Measurements from ENCODE around the gene OR1D2.

The OR1D2 gene

DNA sequence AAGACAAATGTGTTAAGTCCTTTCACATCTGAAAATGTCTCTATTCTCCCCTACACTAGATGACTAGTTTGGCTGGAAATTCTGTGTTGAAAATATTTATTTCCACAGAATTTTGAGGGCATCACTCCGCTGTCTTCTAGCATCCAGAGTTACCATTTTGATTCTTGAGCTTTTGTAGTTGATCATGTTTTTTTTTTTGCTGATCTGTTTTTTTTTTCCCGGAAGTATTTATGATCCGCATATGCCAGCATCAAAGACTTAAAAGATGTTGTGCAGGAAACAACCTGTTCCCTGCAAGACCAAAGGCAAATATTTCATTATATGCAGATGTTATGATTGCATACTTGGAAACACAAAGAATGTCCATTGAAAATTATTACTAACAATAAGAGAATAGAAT is 57.5 kb downstream of the OR1D2 start:
- Histone ChIP-seq H3K36me3 (ENCODE audit: control insufficient read depth in 2 of 2, insufficient read depth in 2 of 2, low read length in 2 of 2) (no peaks in the 10 kb centered on the region), H3K27ac (ENCODE audit: low read length) (no peak overlapping the region), H3K27me3 (ENCODE audit: control insufficient read depth in 1 of 2, insufficient read depth in 2 of 2, low read length in 2 of 2) (peaks cover under 1 to 2% of the 10 kb centered on the region in 2 donors), H3K9me3 (ENCODE audit: control insufficient read depth in 2 of 2, low read length in 2 of 2) (peaks cover 6 to 10% of the 10 kb centered on the region in 2 donors), H3K9ac (ENCODE audit: low read length in 2 of 2) (no peak overlapping the region), H3K4me3 (ENCODE audit: low read length in 2 of 2) (no peak overlapping the region), H3K4me1 (ENCODE audit: control insufficient read depth, insufficient read depth, low read length) (peaks cover 8% of the 10 kb centered on the region)

- peaks cover 2% of the 10 kb centered on the region for H3K4me1 ChIP-seq (ENCODE audit: control insufficient read depth, insufficient read depth, low read length)
- peaks cover 6 to 10% of the 10 kb centered on the region in 2 donors for H3K9me3 ChIP-seq (ENCODE audit: control insufficient read depth in 2 of 2, low read length in 2 of 2)
- H3K36me3 ChIP-seq (ENCODE audit: control insufficient read depth in 2 of 2, insufficient read depth in 2 of 2, low read length in 2 of 2): no peaks in the 10 kb centered on the region
- no peak overlapping the region for H3K9ac ChIP-seq (ENCODE audit: low read length in 2 of 2)
- H3K4me3 ChIP-seq (ENCODE audit: low read length in 2 of 2): no peak overlapping the region
- no peak overlapping the region for H3K27ac ChIP-seq (ENCODE audit: low read length)
- peaks cover 4 to 8% of the 10 kb centered on the region in 2 donors for H3K27me3 ChIP-seq (ENCODE audit: control insufficient read depth in 1 of 2, insufficient read depth in 2 of 2, low read length in 2 of 2)
Observed at GRCh38 chr17:3043737-3044365, 60.4 kb downstream of the OR1D2 start.

DNA sequence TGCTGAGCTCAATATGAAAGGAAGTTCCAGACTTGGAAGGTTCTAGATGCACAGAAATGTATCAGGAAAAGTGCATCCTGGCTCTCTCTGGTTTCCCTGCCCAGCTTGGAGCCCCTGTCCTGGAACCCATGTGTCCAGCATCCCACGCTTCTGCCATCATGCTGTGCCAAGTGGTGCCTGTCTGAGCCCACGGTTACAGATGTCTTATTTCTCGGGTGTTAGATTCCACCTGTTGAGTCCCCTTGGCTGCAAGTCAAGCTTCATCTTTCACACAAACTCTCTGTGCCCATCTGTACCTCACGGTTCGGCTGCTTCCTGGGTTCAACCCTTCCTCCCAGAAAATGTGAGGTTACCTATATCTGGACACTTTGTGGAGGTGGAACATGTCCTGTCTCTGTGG is 63.3 kb downstream of the OR1D2 start:
- no peaks in the 10 kb centered on the region for H3K4me1 ChIP-seq (ENCODE audit: control insufficient read depth, insufficient read depth, low read length)
- H3K27me3 ChIP-seq (ENCODE audit: control insufficient read depth in 1 of 2, insufficient read depth in 2 of 2, low read length in 2 of 2): peaks cover 4 to 8% of the 10 kb centered on the region in 2 donors
- H3K9ac ChIP-seq (ENCODE audit: low read length in 2 of 2): no peak overlapping the region
- no peak overlapping the region for H3K27ac ChIP-seq (ENCODE audit: low read length)
- no peak overlapping the region for H3K4me3 ChIP-seq (ENCODE audit: low read length in 2 of 2)
- peaks cover 6 to 10% of the 10 kb centered on the region in 2 donors for H3K9me3 ChIP-seq (ENCODE audit: control insufficient read depth in 2 of 2, low read length in 2 of 2)
- no peaks in the 10 kb centered on the region for H3K36me3 ChIP-seq (ENCODE audit: control insufficient read depth in 2 of 2, insufficient read depth in 2 of 2, low read length in 2 of 2)

DNA sequence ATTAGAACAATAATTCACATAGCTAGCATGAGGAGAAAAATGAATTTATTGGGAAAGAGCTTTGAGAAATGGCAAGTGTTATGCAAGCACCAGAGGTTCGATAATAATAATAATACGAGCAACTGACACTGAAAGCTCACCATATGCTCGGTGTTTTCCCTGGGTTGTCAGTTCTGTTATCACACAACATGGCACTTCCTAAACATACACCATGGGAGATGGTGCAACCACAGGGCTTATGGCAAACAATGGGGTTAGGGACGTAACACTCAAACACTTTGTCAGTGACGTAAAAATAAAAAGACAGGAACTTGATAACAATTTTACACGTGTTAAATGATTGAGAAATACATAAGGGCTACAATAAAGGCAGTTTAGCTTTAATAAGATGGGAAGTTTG is 64.5 kb downstream of the OR1D2 start:
- H3K36me3 ChIP-seq (ENCODE audit: control insufficient read depth in 2 of 2, insufficient read depth in 2 of 2, low read length in 2 of 2): no peaks in the 10 kb centered on the region
- H3K4me1 ChIP-seq (ENCODE audit: control insufficient read depth, insufficient read depth, low read length): no peaks in the 10 kb centered on the region
- H3K27ac ChIP-seq (ENCODE audit: low read length): no peak overlapping the region
- peaks cover 4 to 8% of the 10 kb centered on the region in 2 donors for H3K27me3 ChIP-seq (ENCODE audit: control insufficient read depth in 1 of 2, insufficient read depth in 2 of 2, low read length in 2 of 2)
- no peak overlapping the region for H3K9ac ChIP-seq (ENCODE audit: low read length in 2 of 2)
- H3K9me3 ChIP-seq (ENCODE audit: control insufficient read depth in 2 of 2, low read length in 2 of 2): peaks cover 6 to 10% of the 10 kb centered on the region in 2 donors
- H3K4me3 ChIP-seq (ENCODE audit: low read length in 2 of 2): no peak overlapping the region

GRCh38 chr17:3038941-3039340 is 65.3 kb downstream of the OR1D2 start:
- no peaks in the 10 kb centered on the region for H3K4me1 ChIP-seq (ENCODE audit: control insufficient read depth, insufficient read depth, low read length)
- H3K9me3 ChIP-seq (ENCODE audit: control insufficient read depth in 2 of 2, low read length in 2 of 2): peaks cover 4 to 6% of the 10 kb centered on the region in 2 donors
- peaks cover 4 to 8% of the 10 kb centered on the region in 2 donors for H3K27me3 ChIP-seq (ENCODE audit: control insufficient read depth in 1 of 2, insufficient read depth in 2 of 2, low read length in 2 of 2)
- no peak overlapping the region for H3K9ac ChIP-seq (ENCODE audit: low read length in 2 of 2)
- no peak overlapping the region for H3K4me3 ChIP-seq (ENCODE audit: low read length in 2 of 2)
- no peak overlapping the region for H3K27ac ChIP-seq (ENCODE audit: low read length)
- no peaks in the 10 kb centered on the region for H3K36me3 ChIP-seq (ENCODE audit: control insufficient read depth in 2 of 2, insufficient read depth in 2 of 2, low read length in 2 of 2)

All from stomach smooth muscle (tissue), 2 donors.